ENCODE measurements around the gene CACNA1A. TPM values are rescaled to one million over a fixed set of nuclear protein-coding genes. Genes with fewer than 3 reads are reported as not detected.

The CACNA1A gene
- total RNA-seq, 1 donor = 1.4 TPM

DNA sequence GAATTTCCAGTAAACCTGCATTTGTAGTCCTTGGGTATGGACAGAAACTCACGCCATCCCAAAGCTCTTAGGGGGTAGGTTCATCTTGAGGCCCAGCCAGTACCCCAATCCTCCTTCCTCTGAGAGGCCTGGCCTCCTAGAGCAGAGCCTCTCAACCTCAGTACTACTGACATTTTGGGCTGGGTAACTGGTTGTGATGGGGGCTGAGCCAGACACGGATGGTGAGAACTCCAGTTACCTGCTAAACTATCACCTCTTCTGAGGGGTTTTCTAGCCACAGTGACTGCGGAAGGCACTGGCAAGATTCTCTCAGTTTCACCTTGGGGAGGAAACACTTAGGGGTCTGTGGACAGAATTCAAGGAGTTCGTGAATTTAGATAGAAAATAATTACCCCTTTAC is 156.2 kb downstream of the CACNA1A start:
- no peak for DNase-seq (ENCODE audit: insufficient read length, low spot score, missing footprints)
- TF ChIP-seq, protein P1, sequence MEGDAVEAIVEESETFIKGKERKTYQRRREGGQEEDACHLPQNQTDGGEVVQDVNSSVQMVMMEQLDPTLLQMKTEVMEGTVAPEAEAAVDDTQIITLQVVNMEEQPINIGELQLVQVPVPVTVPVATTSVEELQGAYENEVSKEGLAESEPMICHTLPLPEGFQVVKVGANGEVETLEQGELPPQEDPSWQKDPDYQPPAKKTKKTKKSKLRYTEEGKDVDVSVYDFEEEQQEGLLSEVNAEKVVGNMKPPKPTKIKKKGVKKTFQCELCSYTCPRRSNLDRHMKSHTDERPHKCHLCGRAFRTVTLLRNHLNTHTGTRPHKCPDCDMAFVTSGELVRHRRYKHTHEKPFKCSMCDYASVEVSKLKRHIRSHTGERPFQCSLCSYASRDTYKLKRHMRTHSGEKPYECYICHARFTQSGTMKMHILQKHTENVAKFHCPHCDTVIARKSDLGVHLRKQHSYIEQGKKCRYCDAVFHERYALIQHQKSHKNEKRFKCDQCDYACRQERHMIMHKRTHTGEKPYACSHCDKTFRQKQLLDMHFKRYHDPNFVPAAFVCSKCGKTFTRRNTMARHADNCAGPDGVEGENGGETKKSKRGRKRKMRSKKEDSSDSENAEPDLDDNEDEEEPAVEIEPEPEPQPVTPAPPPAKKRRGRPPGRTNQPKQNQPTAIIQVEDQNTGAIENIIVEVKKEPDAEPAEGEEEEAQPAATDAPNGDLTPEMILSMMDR (IDR thresholded peaks at IDR 0.05; ENCODE audit: extremely low read depth, low read depth, low read length) = no peak
- Histone ChIP-seq H3K36me3 (ENCODE audit: insufficient read depth, low read length) (no peaks in the 10 kb centered on the region), H3K27ac (ENCODE audit: low read depth, low read length) (no peak overlapping the region), H3K79me2 (ENCODE audit: insufficient read depth, low read length) (no peaks in the 10 kb centered on the region), H3K27me3 (ENCODE audit: insufficient read depth, low read length) (peaks cover 2% of the 10 kb centered on the region), H2AFZ (ENCODE audit: low read length) (no peak overlapping the region), H3K4me3 (ENCODE audit: insufficient read depth, low read length) (no peak overlapping the region), H3K9me3 (ENCODE audit: low read depth, low read length) (no peaks in the 10 kb centered on the region), H4K20me1 (ENCODE audit: insufficient read depth, low read length) (no peaks in the 10 kb centered on the region), H3K4me1 (ENCODE audit: insufficient read depth, low read length) (no peaks in the 10 kb centered on the region), H3K4me2 (ENCODE audit: insufficient read depth, low read length) (no peak overlapping the region)

DNA sequence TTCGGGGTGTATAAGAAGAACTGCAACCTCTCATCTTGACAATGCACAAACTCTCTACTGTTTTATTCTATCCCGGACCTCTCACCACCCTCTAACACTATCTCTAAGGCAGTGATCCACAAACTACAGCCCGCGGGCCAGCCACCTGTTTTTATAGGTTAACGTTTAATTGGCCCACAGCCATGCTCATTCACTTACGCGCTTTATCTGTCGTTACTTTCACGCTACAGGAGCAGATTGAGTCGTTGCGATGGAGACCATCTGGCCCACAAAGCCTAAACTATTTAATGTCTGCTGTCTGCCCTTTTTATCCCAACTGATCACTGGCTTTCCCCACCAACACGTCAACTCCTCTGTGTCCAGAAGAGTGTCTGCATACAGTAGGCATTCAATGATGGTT is 158.9 kb downstream of the CACNA1A start:
- H3K27ac ChIP-seq (ENCODE audit: low read depth, low read length) = no peak overlapping the region
- H2AFZ ChIP-seq (ENCODE audit: low read length) = no peak overlapping the region
- DNase-seq (ENCODE audit: insufficient read length, low spot score, missing footprints) = no peak
- no peaks in the 10 kb centered on the region for H3K79me2 ChIP-seq (ENCODE audit: insufficient read depth, low read length)
- H3K36me3 ChIP-seq (ENCODE audit: insufficient read depth, low read length) = no peaks in the 10 kb centered on the region
- H4K20me1 ChIP-seq (ENCODE audit: insufficient read depth, low read length) = no peaks in the 10 kb centered on the region
- TF ChIP-seq, protein P1 (IDR thresholded peaks at IDR 0.05; ENCODE audit: extremely low read depth, low read depth, low read length) = no peak
- H3K4me1 ChIP-seq (ENCODE audit: insufficient read depth, low read length) = no peaks in the 10 kb centered on the region
- H3K4me3 ChIP-seq (ENCODE audit: insufficient read depth, low read length) = no peak overlapping the region
- no peaks in the 10 kb centered on the region for H3K27me3 ChIP-seq (ENCODE audit: insufficient read depth, low read length)
- H3K4me2 ChIP-seq (ENCODE audit: insufficient read depth, low read length) = no peak overlapping the region
- no peaks in the 10 kb centered on the region for H3K9me3 ChIP-seq (ENCODE audit: low read depth, low read length)

DNA sequence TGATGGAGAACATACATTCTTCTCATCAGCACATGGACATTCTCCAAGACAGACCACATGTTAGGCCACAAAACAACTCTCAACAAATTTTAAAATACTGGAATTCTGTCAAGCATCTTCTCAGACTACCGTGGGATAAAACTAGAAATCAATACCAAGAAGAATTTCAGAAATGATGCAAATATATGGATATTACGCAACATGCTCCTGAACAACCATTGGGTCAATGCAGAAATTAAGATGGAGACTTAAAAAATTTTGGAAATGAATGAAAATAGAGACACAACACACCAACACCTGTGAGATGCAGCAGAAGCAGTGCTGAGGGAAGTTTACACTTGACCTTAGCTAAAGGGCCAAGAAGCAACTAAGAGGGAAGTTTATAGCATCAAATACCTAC is 162.8 kb downstream of the CACNA1A start:
- no peak overlapping the region for H2AFZ ChIP-seq (ENCODE audit: low read length)
- H3K79me2 ChIP-seq (ENCODE audit: insufficient read depth, low read length) = no peaks in the 10 kb centered on the region
- no peaks in the 10 kb centered on the region for H4K20me1 ChIP-seq (ENCODE audit: insufficient read depth, low read length)
- H3K9me3 ChIP-seq (ENCODE audit: low read depth, low read length) = no peaks in the 10 kb centered on the region
- H3K27me3 ChIP-seq (ENCODE audit: insufficient read depth, low read length) = no peaks in the 10 kb centered on the region
- no peak for DNase-seq (ENCODE audit: insufficient read length, low spot score, missing footprints)
- TF ChIP-seq, protein P1 (IDR thresholded peaks at IDR 0.05; ENCODE audit: extremely low read depth, low read depth, low read length) = no peak
- H3K27ac ChIP-seq (ENCODE audit: low read depth, low read length) = no peak overlapping the region
- H3K4me2 ChIP-seq (ENCODE audit: insufficient read depth, low read length) = no peak overlapping the region
- H3K4me1 ChIP-seq (ENCODE audit: insufficient read depth, low read length) = no peaks in the 10 kb centered on the region
- no peaks in the 10 kb centered on the region for H3K36me3 ChIP-seq (ENCODE audit: insufficient read depth, low read length)
- no peak overlapping the region for H3K4me3 ChIP-seq (ENCODE audit: insufficient read depth, low read length)

DNA sequence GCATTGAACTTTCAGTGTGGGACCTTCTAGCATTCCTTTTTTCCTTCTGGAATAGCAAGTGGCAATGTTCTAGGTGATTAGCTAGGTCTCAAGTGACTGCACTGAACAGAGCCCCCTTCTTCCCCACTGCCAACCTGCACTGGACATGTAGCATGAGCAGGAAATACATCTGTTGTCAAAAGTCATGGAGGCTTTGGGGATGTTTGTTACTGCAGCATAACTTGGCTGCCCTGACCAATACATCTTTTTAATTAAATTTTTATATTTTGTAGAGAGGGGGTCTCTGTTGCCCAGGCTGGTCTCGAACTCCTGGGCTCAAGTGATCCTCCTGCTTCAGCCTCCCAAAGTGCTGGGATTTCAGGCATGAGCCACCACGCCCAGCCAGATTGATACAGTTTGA is 163.6 kb downstream of the CACNA1A start:
- Histone ChIP-seq H4K20me1 (ENCODE audit: insufficient read depth, low read length) (no peaks in the 10 kb centered on the region), H2AFZ (ENCODE audit: low read length) (no peak overlapping the region), H3K4me2 (ENCODE audit: insufficient read depth, low read length) (no peak overlapping the region), H3K27ac (ENCODE audit: low read depth, low read length) (no peak overlapping the region), H3K9me3 (ENCODE audit: low read depth, low read length) (no peaks in the 10 kb centered on the region), H3K79me2 (ENCODE audit: insufficient read depth, low read length) (no peaks in the 10 kb centered on the region), H3K4me3 (ENCODE audit: insufficient read depth, low read length) (no peak overlapping the region), H3K36me3 (ENCODE audit: insufficient read depth, low read length) (no peaks in the 10 kb centered on the region), H3K4me1 (ENCODE audit: insufficient read depth, low read length) (no peaks in the 10 kb centered on the region), H3K27me3 (ENCODE audit: insufficient read depth, low read length) (no peaks in the 10 kb centered on the region)
- no peak for DNase-seq (ENCODE audit: insufficient read length, low spot score, missing footprints)
- TF ChIP-seq, protein P1 (IDR thresholded peaks at IDR 0.05; ENCODE audit: extremely low read depth, low read depth, low read length) = no peak
